ENCODE data around the gene AKAP11.

The AKAP11 gene

DNA sequence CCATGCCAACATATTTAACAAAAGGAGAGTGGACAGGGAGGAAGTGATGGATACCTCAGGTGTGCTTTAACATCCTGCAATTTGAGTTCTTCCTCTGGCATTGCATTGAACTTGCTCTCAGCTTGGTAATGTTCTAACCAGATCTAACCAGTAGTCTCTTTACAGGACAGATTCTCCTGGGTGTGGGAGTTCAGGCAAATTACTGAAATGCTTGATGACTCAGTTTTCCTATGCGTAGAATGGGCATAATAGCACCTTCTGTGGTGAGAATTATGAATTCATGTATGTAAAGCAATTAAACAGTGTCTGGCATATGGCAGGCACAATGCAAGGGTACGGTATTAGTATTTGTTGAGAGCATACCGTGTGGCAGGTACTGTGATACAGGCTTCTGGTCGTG lies 3.6 kb downstream of the AKAP11 start:
- no peak for DNase-seq

DNA sequence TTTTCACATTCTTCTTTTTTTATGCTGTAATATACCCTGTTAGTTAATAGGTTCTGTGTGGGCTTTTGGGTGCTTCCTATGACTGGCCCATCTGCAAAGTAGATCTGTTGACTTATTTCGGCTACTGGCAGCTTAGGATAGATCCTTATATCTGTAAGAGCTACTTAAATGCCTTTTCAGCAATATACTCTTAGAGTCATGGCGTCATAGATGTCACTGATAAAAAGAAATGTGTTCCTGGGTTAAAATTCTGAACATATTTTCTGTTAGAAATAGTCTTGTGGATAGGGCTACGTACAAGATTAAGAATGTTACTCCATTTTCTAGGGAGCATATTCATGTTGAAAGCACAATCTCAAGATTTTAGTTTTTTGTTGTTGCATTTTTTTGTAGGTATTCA lies 4.7 kb downstream of the AKAP11 start:
- no peak for DNase-seq

DNA sequence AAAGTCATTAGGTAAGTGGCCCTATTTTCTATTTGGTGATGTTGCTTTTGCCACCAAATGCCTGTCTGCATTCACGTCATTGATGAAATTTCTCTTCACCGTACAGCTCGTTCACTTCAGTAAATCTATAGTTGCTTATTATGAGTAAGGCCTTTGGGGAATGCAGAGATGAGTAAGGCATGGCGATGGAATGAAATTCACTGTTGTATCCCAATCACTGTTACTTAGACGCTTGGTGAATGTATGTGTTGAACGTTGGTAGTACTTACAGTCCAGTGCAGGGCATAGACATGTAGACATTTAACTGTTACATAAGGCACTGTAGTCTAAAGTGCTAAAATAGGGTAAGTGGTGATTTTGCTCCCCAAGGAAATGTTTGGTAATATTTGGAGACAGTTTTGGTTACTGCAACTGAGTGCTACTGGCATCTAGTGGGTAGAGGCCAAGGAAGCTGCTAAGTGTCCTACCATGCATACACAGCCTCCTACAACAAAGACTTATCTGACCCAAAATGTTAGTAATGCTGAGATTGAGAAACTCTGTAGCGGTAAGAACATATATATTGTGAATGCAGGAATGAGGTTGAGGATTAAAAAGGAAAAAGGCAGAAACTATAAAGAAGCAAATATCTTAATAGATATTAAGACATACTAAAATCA lies 5.8 kb downstream of the AKAP11 start:
- no peak for DNase-seq

DNA sequence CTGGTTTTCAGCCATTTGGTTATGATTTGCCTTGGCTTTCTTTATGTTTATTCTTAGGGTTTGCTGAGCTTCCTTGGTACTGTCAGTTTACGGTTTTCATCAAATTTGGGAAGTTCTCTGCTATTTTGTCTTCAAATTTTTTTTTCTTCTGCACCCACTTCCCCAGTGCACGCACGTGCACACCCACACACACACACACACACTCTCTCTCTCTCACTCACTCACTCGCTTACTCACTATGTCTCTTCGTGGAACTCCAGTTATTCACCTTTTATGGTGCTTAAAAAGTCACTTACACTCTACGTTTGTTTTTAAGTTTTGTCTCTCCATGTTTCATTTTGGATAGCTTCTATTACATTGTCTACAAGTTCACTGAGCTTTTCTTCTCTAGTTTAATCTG lies 7.1 kb downstream of the AKAP11 start:
- no peak for DNase-seq

DNA sequence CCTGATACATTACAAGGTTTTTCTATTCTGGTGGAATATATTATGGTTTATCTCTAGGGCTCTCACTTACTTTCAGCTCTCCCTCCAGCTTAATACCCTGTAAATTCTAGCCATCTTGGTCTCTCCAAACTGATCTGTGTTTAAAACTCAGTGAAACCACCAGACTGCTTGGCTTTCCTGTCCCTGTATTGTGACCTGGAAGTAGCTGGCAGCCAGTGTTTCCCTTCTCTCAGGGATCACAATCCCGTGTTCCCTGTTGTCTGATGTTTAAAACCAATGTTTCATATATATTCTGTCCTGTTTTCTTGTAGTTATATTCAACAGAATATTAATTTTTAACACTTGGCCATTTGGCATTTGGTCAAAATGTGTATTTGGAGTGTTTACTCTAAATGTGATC lies 8.0 kb downstream of the AKAP11 start:
- DNase-seq: no peak

DNA sequence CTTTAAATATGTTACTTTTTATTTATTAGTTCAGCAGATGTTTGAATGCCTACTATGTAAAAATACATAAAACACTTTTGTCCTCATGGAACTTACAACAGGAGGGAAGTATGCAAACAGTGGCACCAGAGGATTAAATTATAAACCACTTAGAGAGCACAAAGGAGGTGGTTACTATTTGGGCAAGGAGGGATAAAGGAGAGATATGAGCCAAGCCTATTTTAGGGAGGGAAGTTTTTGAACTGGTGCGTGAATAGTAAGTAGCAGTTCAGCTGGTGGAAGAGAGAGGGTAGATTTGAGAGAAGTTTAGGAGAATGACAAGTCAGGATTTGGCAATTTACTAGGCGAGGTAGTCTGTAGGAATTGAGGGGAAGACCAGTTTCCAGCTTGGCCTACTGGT lies 8.6 kb downstream of the AKAP11 start:
- no peak for DNase-seq

DNA sequence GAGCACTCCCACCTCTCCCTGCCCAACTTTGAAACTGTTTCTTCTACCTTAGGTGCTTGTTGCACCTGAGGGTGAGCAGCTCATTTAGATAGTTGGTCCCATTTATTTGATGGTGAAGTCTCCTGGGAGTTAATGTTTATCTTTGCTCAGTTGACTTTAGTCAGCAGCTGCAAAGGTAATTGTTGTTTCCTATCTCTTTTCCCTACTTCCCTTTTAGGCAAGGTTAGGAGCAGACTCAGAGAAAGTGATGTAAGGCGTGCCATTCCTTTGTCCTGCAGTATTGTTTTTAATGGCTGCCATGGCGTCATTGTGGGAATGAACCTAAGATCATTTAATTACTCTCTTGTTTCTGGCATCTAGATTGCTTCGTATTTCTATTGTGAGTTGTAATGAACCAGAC lies 11.6 kb downstream of the AKAP11 start:
- DNase-seq: no peak

DNA sequence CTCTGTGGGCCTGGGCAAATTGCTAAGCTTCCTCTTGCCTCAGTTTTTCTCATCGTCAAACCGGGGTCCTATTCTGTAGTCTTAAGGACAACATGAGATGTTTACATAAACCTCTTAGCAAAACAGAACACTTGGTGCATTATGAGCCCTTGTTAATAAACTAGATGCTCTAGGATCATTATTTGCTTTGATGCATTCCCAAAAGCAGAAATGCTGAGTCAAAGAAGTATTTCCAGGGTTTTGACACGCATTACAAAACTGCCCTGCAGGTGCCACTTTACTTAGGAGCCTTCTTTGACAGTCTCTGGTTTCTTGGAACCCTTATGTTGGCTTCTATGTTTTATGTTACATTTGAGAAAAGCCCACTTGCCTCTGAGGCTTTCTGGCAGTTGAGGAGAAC lies 12.1 kb downstream of the AKAP11 start:
- no peak for DNase-seq

DNA sequence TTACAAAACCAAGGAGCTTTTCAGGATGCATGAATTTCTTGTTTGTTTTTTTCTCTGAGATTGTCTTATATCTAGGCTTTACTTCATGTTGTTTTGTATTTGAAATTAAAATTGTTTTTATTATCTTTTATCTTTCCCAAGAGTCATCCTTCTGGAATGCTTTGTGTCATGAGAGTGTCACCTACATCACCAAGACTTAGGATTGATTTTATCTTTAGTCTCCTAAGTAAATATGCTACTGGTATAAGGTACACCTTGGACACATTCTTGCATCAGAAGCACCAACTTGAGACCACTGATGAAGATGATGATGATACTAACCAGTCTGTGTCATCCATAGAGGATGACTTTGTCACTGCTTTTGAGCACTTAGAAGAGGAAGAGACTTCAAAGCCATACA lies 26.4 kb downstream of the AKAP11 start:
- DNase-seq: no peak

DNA sequence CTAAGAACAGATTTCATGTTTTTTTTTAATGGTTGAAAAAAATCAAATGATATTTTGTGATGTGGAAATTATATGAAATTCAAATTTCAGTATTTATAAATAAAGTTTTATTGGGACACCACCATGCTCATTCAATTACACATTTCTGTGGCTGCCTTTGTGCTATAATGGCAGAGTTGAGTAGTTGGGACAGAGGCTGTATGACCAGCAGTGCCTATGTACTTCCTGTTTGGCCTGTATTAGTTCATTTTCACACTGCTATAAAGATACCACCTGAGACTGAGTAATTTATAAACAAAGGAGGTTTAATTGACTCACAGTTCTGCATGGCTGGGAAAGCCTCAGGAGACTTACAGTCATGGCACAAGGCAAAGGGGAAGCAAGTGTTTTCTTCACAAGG lies 33.6 kb downstream of the AKAP11 start:
- no peak for DNase-seq

DNA sequence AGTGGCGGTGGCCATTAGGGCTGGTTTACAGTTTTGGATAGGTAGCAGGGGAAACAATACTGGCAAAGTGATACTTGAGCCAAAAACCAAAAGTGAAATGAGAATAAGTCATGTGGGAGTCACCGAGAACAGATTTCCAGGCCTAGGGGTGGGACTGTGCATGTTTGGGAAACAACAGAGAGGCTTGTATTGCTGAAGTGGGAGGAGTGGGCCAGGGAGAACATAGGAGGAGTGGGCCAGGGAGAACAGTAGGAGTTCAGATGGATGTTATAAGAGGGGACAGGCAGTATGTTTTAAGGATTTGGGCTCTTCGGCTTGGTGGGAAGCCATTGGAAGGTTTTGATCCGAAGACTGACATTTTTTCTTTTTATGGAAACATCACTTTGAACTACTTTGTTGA lies 35.5 kb downstream of the AKAP11 start:
- DNase-seq: no peak

DNA sequence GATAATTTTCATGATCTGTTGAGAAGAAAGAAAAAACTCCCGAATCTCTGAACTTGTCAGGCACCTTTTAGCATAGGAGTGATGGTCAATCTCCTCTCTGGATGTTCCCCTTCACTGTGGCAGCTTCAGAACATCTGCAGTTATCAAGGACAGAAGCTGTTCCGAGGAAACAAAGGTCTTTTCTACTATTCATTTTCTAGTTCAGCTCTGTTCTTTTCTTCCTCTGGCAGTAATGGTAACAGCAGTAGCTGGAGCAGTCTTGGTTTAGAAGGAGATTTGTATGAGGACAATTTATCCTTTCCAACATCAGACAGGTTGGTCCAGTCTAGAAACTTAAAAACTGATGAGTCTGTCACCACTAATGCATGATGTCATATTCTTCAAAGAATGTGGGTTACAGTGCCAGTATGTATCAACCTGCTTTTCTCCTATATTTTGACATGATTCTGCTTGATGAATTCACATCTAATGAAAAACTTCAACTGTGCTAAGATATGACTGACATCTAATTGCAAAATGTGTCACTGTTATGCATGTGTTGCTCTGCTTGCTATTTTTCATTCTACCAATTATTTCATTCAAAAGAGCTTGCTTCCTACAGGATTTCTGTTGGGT lies 41.0 kb downstream of the AKAP11 start:
- DNase-seq: no peak

DNA sequence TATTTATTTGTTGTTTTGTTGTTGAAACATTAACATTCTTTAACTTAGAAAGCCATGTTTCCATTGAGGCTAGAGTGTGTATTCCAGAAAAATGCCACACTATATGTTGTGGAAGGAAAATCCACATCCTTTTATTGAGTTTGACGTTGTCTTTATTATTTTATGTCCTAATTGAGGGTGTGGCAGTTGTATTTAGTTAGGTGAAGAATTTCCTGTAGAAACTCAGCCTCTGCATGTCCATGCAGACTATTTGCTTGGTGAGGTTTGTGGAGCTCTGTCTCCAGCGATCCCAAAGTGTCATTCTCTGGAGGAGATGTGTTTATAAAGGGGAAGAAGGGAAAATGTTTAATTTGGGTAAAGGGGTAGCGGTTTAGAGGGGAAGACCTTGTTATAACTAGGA lies 46.6 kb downstream of the AKAP11 start:
- DNase-seq: no peak

DNA sequence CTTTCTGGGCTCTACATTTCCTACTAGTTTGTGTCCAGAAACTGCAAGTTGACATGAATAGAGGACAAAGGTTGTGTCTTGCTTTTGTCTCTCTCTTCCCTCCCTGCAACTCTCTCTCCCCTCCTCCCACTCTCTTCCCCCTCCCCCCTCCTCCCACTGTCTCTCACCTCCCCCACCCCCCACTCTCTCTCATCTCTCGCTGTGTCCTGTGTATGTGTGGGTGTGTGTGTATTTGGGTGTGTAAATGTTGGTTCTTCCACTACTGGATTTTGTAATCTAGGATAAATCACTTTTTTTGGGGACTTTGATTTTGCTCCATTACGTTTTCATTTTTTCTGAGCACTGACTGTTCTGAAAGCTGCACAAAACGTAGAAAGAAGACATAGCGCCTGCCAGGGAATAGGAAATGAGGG lies 48.4 kb downstream of the AKAP11 start:
- no peak for DNase-seq

DNA sequence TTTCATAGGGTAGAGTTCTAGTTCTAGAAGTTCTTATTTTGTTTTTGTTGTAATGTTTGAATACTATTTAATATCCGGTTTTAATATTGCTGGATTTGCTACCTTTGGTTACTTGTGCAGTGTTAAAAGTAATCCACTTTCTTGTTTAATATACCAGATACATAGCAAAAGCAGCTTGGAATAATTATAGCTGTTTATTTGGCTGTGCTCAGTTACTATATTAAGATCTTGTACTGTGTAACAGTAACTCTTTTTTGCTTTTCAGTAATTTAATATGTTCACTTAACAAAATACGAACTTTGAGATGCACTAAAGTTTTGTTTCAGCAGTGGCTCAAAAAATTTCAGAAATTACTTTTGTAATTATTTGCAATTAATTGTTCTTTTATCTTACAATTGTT lies 50.9 kb downstream of the AKAP11 start:
- no peak for DNase-seq

DNA sequence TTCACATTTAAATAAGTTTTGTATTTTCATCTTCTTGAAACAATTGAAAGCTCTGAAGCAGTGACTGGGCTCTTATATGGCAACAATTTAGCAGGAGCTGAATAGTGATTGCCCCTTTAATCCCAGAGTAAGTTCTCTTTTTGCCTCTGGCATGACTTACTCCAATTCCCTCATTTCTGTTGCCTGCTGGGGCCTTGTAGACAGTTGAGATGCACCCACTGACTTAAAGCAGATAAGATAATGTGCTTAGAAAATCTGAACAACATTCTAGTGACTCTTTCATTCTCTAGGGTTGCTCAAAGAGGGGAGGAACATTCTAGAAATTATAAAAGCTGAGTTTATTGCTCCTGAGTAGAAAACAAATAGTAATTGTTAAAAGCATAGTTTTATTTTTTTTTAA lies 52.8 kb downstream of the AKAP11 start:
- DNase-seq: no peak

DNA sequence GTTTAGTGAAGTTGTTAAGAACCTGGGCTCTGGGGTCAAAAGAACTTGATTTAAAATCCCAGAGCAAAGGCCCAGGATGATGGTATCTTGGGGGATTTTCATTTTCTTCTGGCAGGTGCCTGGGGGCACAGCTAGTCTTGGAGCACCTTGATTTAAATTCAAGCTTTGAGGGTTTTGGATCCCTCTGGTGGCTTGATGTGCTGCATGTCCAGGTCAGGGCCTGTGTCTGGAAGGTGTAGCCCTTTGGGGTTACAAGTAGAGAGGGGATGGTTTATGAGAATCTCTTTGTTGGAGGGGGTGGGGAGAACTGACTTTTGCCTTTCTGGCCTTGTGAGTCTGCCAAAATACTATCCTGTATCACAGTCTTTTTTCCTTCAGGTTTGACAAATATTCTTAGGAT lies 55.8 kb downstream of the AKAP11 start:
- DNase-seq: no peak

DNA sequence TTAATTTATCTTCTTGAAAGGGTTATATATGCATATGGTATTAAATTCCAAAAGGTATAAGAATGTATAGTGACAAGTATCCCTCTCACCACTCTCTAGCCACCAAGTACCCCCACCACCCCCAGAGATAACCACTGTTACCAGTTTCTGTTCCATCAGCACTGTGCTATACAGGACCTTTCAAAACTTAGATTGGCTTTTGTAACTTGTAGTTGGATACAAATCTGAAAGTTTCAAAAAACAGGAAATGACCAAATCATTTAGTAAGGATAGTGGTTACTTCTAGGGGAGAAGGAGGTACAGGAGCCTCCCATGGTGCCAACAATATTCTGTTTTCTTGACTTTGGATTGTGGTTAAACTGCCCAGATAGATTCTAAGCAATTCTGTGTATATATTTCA lies 56.7 kb downstream of the AKAP11 start:
- DNase-seq: no peak

DNA sequence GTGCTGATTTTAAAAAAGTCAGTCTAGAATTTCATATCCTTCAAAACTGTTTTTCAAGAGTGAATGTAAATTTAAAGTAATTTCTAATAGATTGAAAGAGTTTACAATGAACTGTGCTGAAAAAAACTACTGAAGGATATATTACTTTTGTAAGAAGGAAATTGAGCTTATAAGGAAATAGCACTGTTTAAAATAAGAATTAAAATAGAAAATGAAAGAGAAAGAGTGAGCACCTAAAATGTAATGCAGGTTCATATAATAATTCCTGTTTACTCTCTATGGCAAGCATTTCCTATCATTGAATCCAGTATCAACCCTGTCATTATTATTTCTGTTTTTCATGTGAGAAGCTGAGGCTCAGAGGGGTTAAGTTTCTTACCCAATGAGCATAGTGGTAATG lies 57.3 kb downstream of the AKAP11 start:
- no peak for DNase-seq

DNA sequence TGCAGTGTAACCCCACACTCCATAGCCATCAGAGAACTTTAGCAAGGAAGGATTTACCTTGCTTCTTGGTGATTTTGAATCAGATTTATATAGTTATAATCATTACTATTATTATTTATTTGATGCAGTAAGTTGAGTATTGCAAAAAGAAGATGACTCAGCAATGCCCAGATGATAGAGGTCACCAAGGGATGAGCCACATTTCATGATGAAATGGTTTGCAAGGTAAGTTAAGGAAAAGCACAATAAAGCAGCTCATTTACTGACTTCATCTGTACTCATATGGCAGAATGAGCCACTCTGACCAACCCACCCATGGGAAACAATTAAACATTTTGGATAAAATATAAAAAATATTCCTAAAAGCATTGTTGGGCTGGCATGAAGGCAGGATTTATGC lies 59.1 kb downstream of the AKAP11 start:
- no peak for DNase-seq

DNA sequence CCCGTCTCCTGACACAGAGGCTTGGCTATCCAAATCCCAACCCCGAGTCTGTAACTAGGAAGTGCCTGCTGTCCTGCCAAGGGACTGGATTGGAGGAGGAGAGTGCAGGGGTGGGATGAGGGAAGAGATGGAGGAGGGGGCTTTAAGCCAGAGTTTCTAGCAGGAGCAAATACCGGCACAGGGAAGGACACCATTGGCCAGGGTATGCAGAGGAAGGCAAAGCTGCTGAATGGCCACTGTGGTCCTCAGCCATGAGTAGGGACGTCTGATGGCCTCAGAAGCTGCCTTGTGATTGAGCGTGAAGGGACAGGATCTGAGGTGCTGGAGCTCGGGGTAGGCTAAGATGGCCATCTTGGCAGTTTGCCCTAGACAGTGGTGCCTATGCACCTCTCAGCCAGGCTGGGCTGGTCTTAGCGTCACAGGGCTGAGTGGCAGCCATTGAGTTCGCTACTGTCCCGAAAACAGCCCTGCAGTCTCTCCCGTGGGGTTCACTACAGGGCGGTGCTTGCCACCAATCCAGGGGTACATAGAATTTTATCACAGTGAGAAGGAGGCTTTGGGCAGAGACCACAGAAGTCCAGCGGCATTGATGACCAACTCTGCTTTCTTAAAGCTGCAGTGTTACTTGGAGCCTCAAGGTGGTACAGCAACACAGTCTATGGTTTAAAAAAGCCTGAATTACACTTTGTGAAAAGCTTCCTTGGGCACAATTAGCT lies 61.8 kb downstream of the AKAP11 start:
- DNase-seq: no peak

DNA sequence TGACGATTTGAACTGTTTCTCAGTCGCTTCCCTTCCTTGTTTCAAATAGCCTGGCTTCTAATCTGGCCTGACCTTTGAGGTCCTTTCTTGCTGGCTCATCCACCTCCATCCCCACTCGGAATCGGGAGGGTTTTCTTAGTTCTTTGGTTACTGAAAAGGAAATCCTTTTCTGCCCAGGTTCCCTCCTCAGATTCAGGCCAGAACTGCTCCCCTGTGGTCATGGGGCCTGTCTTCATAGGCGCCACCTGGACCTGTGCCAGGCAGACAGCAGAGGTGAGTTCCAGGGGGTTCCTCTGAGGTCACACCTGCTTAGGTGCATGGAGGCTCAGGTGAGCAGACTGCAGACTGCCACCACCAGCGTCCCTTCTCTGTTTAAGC lies 62.4 kb downstream of the AKAP11 start:
- DNase-seq: no peak

DNA sequence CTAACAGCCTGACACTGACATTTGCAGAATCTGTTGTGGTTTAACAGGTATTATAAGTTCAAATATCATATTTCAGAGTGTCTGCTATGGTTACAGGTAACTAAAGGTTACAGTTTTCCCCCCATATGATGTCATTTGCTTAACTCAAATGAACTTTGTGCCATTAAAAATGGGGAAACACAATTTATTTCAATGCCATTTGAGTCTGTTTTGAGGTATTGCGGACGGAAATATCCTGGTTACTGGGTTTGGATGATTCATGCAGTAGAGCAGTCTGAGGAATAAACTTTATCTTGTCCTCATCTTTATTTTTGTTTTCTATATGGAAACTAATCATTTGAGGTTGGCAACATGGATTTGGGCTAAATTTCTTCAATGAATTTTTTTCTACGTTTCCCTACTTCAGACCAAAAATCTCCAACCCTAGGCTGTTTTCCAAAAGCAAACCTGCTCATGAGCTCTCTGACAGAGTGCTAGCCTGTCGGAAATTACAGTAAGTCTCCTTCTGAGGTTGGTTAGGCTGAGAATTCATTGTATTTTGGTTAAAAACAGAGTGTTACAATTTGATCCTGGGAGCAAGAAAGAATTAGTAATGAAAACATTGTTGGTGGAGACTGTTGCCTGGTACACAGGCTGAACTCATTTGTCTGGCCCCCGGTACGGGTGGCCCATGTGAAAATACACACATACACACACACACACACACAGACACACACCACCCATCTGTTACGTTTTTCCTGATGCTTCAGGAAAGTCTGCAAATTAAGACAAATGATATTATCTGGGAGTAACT lies 66.1 kb downstream of the AKAP11 start:
- DNase-seq: no peak

DNA sequence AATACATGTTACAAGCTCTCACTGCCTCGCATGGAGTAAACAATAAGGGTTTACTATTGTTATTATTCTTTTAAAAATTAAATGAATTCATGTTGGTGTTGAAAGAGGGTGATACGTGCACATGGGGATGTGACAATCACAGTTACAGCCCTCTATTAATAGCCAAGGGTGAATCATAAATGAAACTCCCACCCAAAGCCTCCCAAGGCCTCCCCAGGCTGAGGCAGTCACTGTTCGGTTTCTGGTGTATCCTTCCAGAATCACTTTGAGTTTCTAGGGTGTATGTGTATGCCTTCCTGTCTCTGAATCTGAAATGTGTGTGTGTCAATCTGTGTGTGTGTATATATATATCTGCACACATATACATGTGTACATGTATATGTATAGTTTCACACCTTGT lies 73.4 kb downstream of the AKAP11 start:
- DNase-seq: no peak
